Prostate gland (tissue), 2 donors: ENCODE results near the gene TAS2R46.

Experiments used
- POLR2A ChIP-seq: fragments of 450-650 bp; IDR thresholded peaks from one replicate; pipeline ENCODE4 v1.6.1; 2016; ENCODE audit warnings: antibody characterized with exemption, mild to moderate bottlenecking
- POLR2AphosphoS5 ChIP-seq: sonication (generic); formaldehyde crosslinking; IDR thresholded peaks from one replicate; pipeline ENCODE4 v1.6.1; 2017; ENCODE audit warnings: antibody characterized with exemption
- TF ChIP-seq, protein P1 (sequence below), 4 experiments: fragments of 200-600 bp in 2 of 4; fragments of 450-650 bp in 2 of 4; sonication (generic) in 2 of 4; IDR thresholded peaks; 1 replicate in 3 of 4; 2 replicates in 1 of 4; pipeline ENCODE4 v1.5.1; 2016 to 2019; ENCODE audit warnings: antibody characterized with exemption in 4 of 4, mild to moderate bottlenecking in 2 of 4, moderate library complexity in 2 of 4

DNA sequence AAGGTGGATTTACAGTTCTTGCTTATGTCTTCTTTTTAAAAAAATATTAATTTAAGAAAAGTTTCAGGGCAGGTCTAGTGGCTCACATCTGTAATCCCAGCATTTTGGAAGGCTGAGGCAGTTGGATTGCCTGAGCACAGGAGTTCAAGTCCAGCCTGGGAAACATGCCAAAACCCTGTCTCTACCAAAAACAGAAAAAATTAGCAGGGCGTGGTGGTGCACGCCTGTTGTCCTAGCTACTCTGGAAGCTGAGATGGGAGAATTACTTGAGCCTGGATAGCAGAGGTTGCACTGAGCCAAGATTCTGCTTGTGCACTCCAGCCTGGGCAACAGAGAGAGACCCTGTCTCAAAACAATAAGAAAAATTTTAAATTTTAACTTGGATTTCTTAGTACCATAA, 5.4 kb upstream of the TAS2R46 start:
- TF ChIP-seq POLR2AphosphoS5 (no peak), POLR2A (no peak)
- TF ChIP-seq, protein P1, sequence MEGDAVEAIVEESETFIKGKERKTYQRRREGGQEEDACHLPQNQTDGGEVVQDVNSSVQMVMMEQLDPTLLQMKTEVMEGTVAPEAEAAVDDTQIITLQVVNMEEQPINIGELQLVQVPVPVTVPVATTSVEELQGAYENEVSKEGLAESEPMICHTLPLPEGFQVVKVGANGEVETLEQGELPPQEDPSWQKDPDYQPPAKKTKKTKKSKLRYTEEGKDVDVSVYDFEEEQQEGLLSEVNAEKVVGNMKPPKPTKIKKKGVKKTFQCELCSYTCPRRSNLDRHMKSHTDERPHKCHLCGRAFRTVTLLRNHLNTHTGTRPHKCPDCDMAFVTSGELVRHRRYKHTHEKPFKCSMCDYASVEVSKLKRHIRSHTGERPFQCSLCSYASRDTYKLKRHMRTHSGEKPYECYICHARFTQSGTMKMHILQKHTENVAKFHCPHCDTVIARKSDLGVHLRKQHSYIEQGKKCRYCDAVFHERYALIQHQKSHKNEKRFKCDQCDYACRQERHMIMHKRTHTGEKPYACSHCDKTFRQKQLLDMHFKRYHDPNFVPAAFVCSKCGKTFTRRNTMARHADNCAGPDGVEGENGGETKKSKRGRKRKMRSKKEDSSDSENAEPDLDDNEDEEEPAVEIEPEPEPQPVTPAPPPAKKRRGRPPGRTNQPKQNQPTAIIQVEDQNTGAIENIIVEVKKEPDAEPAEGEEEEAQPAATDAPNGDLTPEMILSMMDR (IDR thresholded peaks at IDR 0.05), result no peak
